HG03342 (cell line): Measurements from ENCODE around the gene ATG9B.

Source experiments
- ATAC-seq: cut with Tn5 transposase; IDR thresholded peaks from one replicate; pipeline ENCODE4 v1.9.1; 2021; ENCODE audit warnings: mild to moderate bottlenecking, moderate library complexity; ENCODE audit not compliant: unreplicated experiment

Gene ATG9B

DNA sequence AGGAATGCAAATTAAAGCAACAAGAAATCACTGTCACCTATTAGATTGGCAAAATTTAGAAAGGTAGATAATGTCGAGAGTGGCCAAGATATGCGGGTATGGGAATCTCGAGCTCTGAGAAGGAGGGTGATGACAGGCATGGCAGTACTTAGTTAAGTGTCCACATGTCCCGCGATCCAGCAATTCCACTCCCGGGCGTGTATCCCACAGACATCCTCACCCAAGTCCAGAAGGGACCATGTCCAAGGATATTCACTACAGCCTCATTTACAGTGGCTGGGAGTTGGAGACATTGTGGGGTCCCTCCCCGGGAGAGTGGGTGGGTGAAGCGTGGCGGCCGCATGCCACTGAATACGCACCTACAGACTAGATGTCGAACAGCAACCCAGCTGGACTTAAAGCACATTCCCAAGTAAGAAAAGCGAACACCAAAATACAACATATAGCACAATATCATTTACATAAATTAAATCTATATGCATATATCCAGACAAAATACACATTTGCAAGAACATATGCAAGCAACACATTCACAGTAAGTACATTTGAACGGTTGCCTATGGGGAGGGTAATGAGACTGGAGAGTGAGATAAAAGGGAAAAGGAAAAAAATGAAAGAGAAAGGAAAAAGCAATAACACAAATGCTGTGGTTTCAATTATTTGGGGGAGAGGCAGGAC lies 56.1 kb downstream of the ATG9B start:
- no peak for ATAC-seq

DNA sequence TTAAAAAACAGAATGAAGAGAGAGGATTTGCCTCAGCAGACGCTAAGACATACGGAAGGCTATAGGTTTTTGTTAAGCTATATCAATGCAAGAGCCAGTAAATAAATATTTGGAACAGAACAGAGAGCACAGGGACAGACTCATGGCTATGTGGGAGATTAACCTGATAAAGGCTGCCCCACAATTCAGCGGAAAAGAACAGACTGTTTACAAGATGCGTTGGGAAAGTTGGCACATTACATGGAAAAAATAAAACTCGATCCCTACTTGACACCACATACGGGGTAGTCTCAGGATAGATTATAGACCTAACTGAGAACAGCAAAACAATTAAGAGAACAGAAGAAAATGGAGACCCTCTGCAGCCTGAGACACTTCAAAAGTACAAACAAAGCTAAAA lies 56.9 kb downstream of the ATG9B start:
- no peak for ATAC-seq

DNA sequence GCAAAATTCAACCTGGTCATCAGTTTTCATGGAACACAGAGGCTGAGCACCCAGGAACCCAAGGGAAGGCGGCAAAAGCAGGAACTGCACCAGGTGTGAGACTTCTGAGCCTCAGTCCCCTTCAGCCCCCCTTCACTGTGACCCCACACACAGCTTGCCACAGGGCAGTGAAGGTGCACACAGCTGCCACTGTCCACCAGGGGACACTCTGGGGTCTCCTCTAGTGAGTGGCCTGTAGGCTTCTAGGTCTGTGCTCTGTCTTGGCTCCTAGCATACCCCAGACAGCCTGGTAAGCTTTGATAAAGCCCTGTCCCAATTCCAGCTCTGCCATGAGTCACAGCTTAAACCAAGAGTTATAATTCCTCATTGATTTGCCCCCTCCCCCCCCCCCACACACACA lies 58.3 kb downstream of the ATG9B start:
- no peak for ATAC-seq

DNA sequence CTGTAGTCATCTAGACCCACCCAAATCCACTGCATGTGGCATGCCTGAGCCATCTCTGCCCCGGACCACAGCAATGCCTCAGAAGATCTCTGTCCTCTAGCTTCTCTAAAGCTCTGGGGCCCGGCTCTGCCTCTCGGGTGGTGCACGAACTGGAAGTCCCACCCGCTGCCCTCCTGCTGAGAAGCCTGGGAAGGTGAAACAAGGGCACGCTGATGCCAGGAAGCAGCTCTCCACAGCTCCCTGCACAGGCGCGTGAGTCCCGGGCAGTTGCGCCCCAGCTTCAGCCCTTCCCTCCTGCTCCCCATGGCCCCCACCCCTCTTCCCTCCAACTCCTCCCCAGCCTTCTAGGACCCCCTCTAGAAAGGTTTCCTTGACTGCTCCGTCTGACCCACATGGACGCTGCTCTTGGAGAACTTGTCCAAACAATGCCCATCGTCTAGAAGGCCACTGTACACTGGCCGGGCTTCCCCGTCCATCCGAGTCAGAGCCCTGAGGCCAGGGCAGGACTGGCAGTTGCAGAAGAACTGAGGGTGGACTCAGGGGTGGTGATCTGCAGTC lies 58.9 kb downstream of the ATG9B start:
- ATAC-seq: no peak
